BLaER1 treated with 17β-estradiol and CSF1 and Interleukin-3, amounts not matched to agents 10 nM and 100 nM (cell line): ENCODE measurements around the gene NRXN2.

Experiments
- H3K27ac ChIP-seq, 11 experiments: shearing (Covaris generic); formaldehyde crosslinking; 2 replicates each; pipeline ENCODE4 v1.8.1; 2022
- H3K27me3 ChIP-seq, 11 experiments: shearing (Covaris generic); formaldehyde crosslinking; 2 replicates each; pipeline ENCODE4 v1.8.1; 2022
- H3K36me3 ChIP-seq, 11 experiments: shearing (Covaris generic); formaldehyde crosslinking; 2 replicates each; pipeline ENCODE4 v1.8.1; 2022
- H3K4me1 ChIP-seq, 10 experiments: shearing (Covaris generic); formaldehyde crosslinking; 2 replicates each; pipeline ENCODE4 v1.8.1; 2022
- H3K4me2 ChIP-seq, 11 experiments: shearing (Covaris generic); formaldehyde crosslinking; 2 replicates each; pipeline ENCODE4 v1.8.1; 2022
- H3K4me3 ChIP-seq, 10 experiments: shearing (Covaris generic); formaldehyde crosslinking; 2 replicates each; pipeline ENCODE4 v1.8.1; 2022
- H3K9ac ChIP-seq, 11 experiments: shearing (Covaris generic); formaldehyde crosslinking; 2 replicates each; pipeline ENCODE4 v1.8.1; 2022
- H3K9me3 ChIP-seq, 11 experiments: shearing (Covaris generic); formaldehyde crosslinking; replicated peaks in 1 of 11; 2 replicates each; pipeline ENCODE4 v1.8.1; 2022
- H4K20me1 ChIP-seq, 11 experiments: shearing (Covaris generic); formaldehyde crosslinking; 2 replicates each; pipeline ENCODE4 v1.8.1; 2022
- Cebpa-rat ChIP-seq, 11 experiments: shearing (Covaris generic); IDR thresholded peaks; 2 replicates each; pipeline ENCODE4 v1.8.1; 2022

Gene NRXN2

GRCh38 chr11:64627371-64627770 lies 95.6 kb downstream of the NRXN2 start:
- H3K4me1 ChIP-seq: peaks cover 52 to 95% (median 75%) of the 10 kb centered on the region in 10 experiments
- TF ChIP-seq Cebpa-rat (IDR thresholded peaks at IDR 0.05): no peak
- peak overlapping the region in 1 of 11 experiments; percentile 15; a peak in 1 of 22 replicates for H3K9ac ChIP-seq
- H3K9me3 ChIP-seq: no peaks in the 10 kb centered on the region
- 0 out of 22 replicates have a peak, but pooled peaks cover 0 to under 1% (median 0%) of the 10 kb centered on the region in 11 experiments for H3K27me3 ChIP-seq
- no peak overlapping the region for H3K4me3 ChIP-seq
- no peaks in the 10 kb centered on the region; a peak in 1 of 22 replicates for H4K20me1 ChIP-seq
- H3K4me2 ChIP-seq: peak overlapping the region in 10 of 11 experiments; percentile 76 to 98 (median 90); a peak in 18 of 22 replicates
- H3K27ac ChIP-seq: no peak overlapping the region
- H3K36me3 ChIP-seq: no peaks in the 10 kb centered on the region

GRCh38 chr11:64626637-64627036 lies 96.4 kb downstream of the NRXN2 start:
- TF ChIP-seq Cebpa-rat (IDR thresholded peaks at IDR 0.05): peak in 1 of 11 experiments; percentile 28; a peak in 1 of 22 replicates
- Histone ChIP-seq H3K27me3 (no peaks in the 10 kb centered on the region), H3K9ac (no peak overlapping the region), H3K4me3 (no peak overlapping the region), H3K27ac (no peak overlapping the region), H3K4me1 (peaks cover 52 to 95% (median 75%) of the 10 kb centered on the region in 10 experiments), H3K4me2 (peak overlapping the region; percentile 70 to 98 (median 87); a peak in 21 of 22 replicates), H3K9me3 (no peaks in the 10 kb centered on the region), H3K36me3 (no peaks in the 10 kb centered on the region), H4K20me1 (no peaks in the 10 kb centered on the region)

- peaks cover 66 to 97% (median 80%) of the 10 kb centered on the region in 10 experiments for H3K4me1 ChIP-seq
- peak overlapping the region in 1 of 10 experiments; percentile 9; a peak in 1 of 20 replicates for H3K4me3 ChIP-seq
- no peaks in the 10 kb centered on the region for H3K9me3 ChIP-seq
- no peaks in the 10 kb centered on the region for H3K36me3 ChIP-seq
- no peaks in the 10 kb centered on the region for H3K27me3 ChIP-seq
- no peak for TF ChIP-seq Cebpa-rat (IDR thresholded peaks at IDR 0.05)
- H4K20me1 ChIP-seq: no peaks in the 10 kb centered on the region
- peak overlapping the region in 9 of 11 experiments; percentile 5 to 73 (median 57); a peak in 15 of 22 replicates for H3K27ac ChIP-seq
- peak overlapping the region in 5 of 11 experiments; percentile 5 to 41 (median 22); a peak in 6 of 22 replicates for H3K9ac ChIP-seq
- H3K4me2 ChIP-seq: peak overlapping the region; percentile 70 to 98 (median 87)
Observed at GRCh38 chr11:64624883-64625481, 98.0 kb downstream of the NRXN2 start.

GRCh38 chr11:64622681-64623080 lies 100.3 kb downstream of the NRXN2 start:
- no peak overlapping the region; a peak in 1 of 20 replicates for H3K4me3 ChIP-seq
- H3K9ac ChIP-seq: peak overlapping the region in 3 of 11 experiments; percentile 3 to 66 (median 38); a peak in 1 of 22 replicates
- no peaks in the 10 kb centered on the region for H3K9me3 ChIP-seq
- no peaks in the 10 kb centered on the region for H3K36me3 ChIP-seq
- H4K20me1 ChIP-seq: no peaks in the 10 kb centered on the region
- peak overlapping the region; percentile 43 to 98 (median 87); a peak in 20 of 22 replicates for H3K4me2 ChIP-seq
- peak overlapping the region in 8 of 11 experiments; percentile 42 to 73 (median 60); a peak in 13 of 22 replicates for H3K27ac ChIP-seq
- H3K4me1 ChIP-seq: peaks cover 85 to 100% (median 100%) of the 10 kb centered on the region in 10 experiments
- H3K27me3 ChIP-seq: no peaks in the 10 kb centered on the region
- no peak for TF ChIP-seq Cebpa-rat (IDR thresholded peaks at IDR 0.05)

GRCh38 chr11:64621283-64622019 lies 101.5 kb downstream of the NRXN2 start:
- no peaks in the 10 kb centered on the region for H3K9me3 ChIP-seq
- H3K4me1 ChIP-seq: peaks cover 83 to 100% (median 98%) of the 10 kb centered on the region in 10 experiments
- TF ChIP-seq Cebpa-rat (IDR thresholded peaks at IDR 0.05): no peak
- no peaks in the 10 kb centered on the region for H3K27me3 ChIP-seq
- H3K27ac ChIP-seq: peak overlapping the region in 9 of 11 experiments; percentile 42 to 73 (median 60); a peak in 17 of 22 replicates
- H3K4me3 ChIP-seq: peak overlapping the region in 1 of 10 experiments; percentile 35; a peak in 4 of 20 replicates
- H3K9ac ChIP-seq: peak overlapping the region in 6 of 11 experiments; percentile 20 to 66 (median 46); a peak in 10 of 22 replicates
- no peaks in the 10 kb centered on the region for H3K36me3 ChIP-seq
- peak overlapping the region; percentile 66 to 98 (median 87) for H3K4me2 ChIP-seq
- H4K20me1 ChIP-seq: no peaks in the 10 kb centered on the region

- H3K27ac ChIP-seq: peak overlapping the region in 9 of 11 experiments; percentile 25 to 73 (median 60); a peak in 18 of 22 replicates
Observed at GRCh38 chr11:64620381-64620971, 102.5 kb downstream of the NRXN2 start.

GRCh38 chr11:64619811-64620380 lies 103.1 kb downstream of the NRXN2 start:
- Histone ChIP-seq H3K9me3 (no peaks in the 10 kb centered on the region), H3K9ac (peak overlapping the region in 9 of 11 experiments; percentile 25 to 66 (median 59); a peak in 16 of 22 replicates), H3K4me2 (peak overlapping the region; percentile 66 to 98 (median 87)), H3K27me3 (no peaks in the 10 kb centered on the region), H3K36me3 (no peaks in the 10 kb centered on the region), H3K4me1 (peaks cover 68 to 90% (median 87%) of the 10 kb centered on the region in 10 experiments), H4K20me1 (no peaks in the 10 kb centered on the region), H3K4me3 (peak overlapping the region in 6 of 10 experiments; percentile 26 to 51 (median 37); a peak in 9 of 20 replicates), H3K27ac (peak overlapping the region in 9 of 11 experiments; percentile 49 to 73 (median 61); a peak in 18 of 22 replicates)
- no peak for TF ChIP-seq Cebpa-rat (IDR thresholded peaks at IDR 0.05)

More at GRCh38 chr11:64620381-64620971, 102.5 kb downstream of the NRXN2 start:
- peak overlapping the region; percentile 66 to 98 (median 87) for H3K4me2 ChIP-seq
- no peak overlapping the region; a peak in 2 of 20 replicates for H3K4me3 ChIP-seq
- H4K20me1 ChIP-seq: no peaks in the 10 kb centered on the region
- TF ChIP-seq Cebpa-rat (IDR thresholded peaks at IDR 0.05): no peak
- H3K36me3 ChIP-seq: no peaks in the 10 kb centered on the region
- peaks cover 73 to 94% (median 88%) of the 10 kb centered on the region in 10 experiments for H3K4me1 ChIP-seq
- no peaks in the 10 kb centered on the region for H3K9me3 ChIP-seq
- H3K27me3 ChIP-seq: no peaks in the 10 kb centered on the region
- H3K9ac ChIP-seq: peak overlapping the region in 8 of 11 experiments; percentile 19 to 66 (median 50); a peak in 13 of 22 replicates

- Histone ChIP-seq H3K4me2 (peak overlapping the region; percentile 66 to 98 (median 87)), H3K4me1 (peaks cover 61 to 90% (median 87%) of the 10 kb centered on the region in 10 experiments), H3K27ac (peak overlapping the region in 9 of 11 experiments; percentile 49 to 73 (median 61); a peak in 18 of 22 replicates), H3K9me3 (no peaks in the 10 kb centered on the region), H4K20me1 (no peaks in the 10 kb centered on the region), H3K4me3 (peak overlapping the region in 6 of 10 experiments; percentile 26 to 51 (median 37); a peak in 9 of 20 replicates), H3K27me3 (peaks cover 0 to 1% (median 0%) of the 10 kb centered on the region in 11 experiments; a peak in 1 of 22 replicates), H3K9ac (peak overlapping the region in 9 of 11 experiments; percentile 25 to 66 (median 59); a peak in 16 of 22 replicates), H3K36me3 (no peaks in the 10 kb centered on the region)
- TF ChIP-seq Cebpa-rat (IDR thresholded peaks at IDR 0.05): no peak
Observed at GRCh38 chr11:64619196-64619595, 103.8 kb downstream of the NRXN2 start.
